GM13976 (cell line): ENCODE measurements around the gene CUEDC1.

Experiments used
- DNase-seq: peaks from one replicate; pipeline ENCODE4 v3.0.0; 2012; ENCODE audit warnings: low spot score
- CTCF ChIP-seq: IDR thresholded peaks from 2 replicates; pipeline ENCODE4 v1.5.1; 2012; ENCODE audit warnings: borderline replicate concordance, mild to moderate bottlenecking; ENCODE audit not compliant: insufficient read depth; ENCODE audit errors: extremely low read depth, missing control alignments, control extremely low read depth
- in situ Hi-C: fragments of 300-500 bp; cut with MboI; formaldehyde crosslinking; loops from one replicate; pipeline ENCODE4 v1.12.0; 2022; ENCODE audit warnings: low sequenced_read_pairs, mixed read lengths, inconsistent platforms; ENCODE audit not compliant: unreplicated experiment

CUEDC1 gene

GRCh38 chr17:57984936-57985674 is 29.9 kb upstream of the CUEDC1 start:
- no peak for DNase-seq
- TF ChIP-seq CTCF: no peak
- in situ Hi-C loops: no loop called here

GRCh38 chr17:57984261-57984890 is 29.2 kb upstream of the CUEDC1 start:
- DNase-seq: no peak
- in situ Hi-C loops: no loop called here
- no peak for TF ChIP-seq CTCF

GRCh38 chr17:57983446-57983845 is 28.2 kb upstream of the CUEDC1 start:
- no peak for DNase-seq
- in situ Hi-C loops: no loop called here
- TF ChIP-seq CTCF: no peak

- DNase-seq: no peak
- no peak for TF ChIP-seq CTCF
- in situ Hi-C loops: no loop called here
These were observed 27.4 kb upstream of the CUEDC1 start for GRCh38 chr17:57982452-57983170.

- in situ Hi-C loops: no loop called here
- no peak for DNase-seq
- no peak for TF ChIP-seq CTCF
These were observed 25.3 kb upstream of the CUEDC1 start for GRCh38 chr17:57980522-57980921.

GRCh38 chr17:57979076-57979475 is 23.9 kb upstream of the CUEDC1 start:
- in situ Hi-C loops: no loop called here
- no peak for TF ChIP-seq CTCF
- no peak for DNase-seq
